PFSK-1 (cell line): ENCODE data around the gene JADE3.

ENCODE experiments used
- FOXP2 ChIP-seq: optimal IDR thresholded peaks from 2 replicates; pipeline ENCODE3; 2011; ENCODE audit warnings: borderline replicate concordance, control low read depth, inconsistent platforms; ENCODE audit not compliant: insufficient read depth; ENCODE audit errors: extremely low read length, extremely low read depth
- POLR2AphosphoS5 ChIP-seq: IDR thresholded peaks from 2 replicates; pipeline ENCODE4 v1.6.1; 2012; ENCODE audit warnings: low read depth, mild to moderate bottlenecking, control low read depth, low read length, moderate library complexity
- REST ChIP-seq, 2 experiments: IDR thresholded peaks; 2 replicates each; pipeline versions ENCODE4 v1.6.1 to v1.8.0; 2011 to 2012; ENCODE audit warnings: low read depth in 2 of 2, low read length in 2 of 2, control low read depth in 1 of 2, inconsistent platforms in 1 of 2, mild to moderate bottlenecking in 1 of 2, moderate library complexity in 1 of 2; ENCODE audit not compliant: insufficient read depth in 1 of 2
- SIN3A ChIP-seq: IDR thresholded peaks from 2 replicates; pipeline ENCODE4 v1.6.1; 2012; ENCODE audit warnings: mild to moderate bottlenecking, low read length, moderate library complexity, borderline replicate concordance; ENCODE audit not compliant: insufficient read depth
- TAF1 ChIP-seq: IDR thresholded peaks from 2 replicates; pipeline ENCODE4 v1.6.1; 2012; ENCODE audit warnings: low read length, control low read depth, borderline replicate concordance; ENCODE audit not compliant: insufficient read depth

The JADE3 gene

GRCh38 chrX:46873746-46874145 is 38.5 kb upstream of the JADE3 start:
- TF ChIP-seq FOXP2, result no peak
- no peak for TF ChIP-seq REST (IDR thresholded peaks at IDR 0.05; ENCODE audit: insufficient read depth in 1 of 2, low read depth in 2 of 2, low read length in 2 of 2)
- no peak for TF ChIP-seq TAF1
- TF ChIP-seq SIN3A, result no peak
- no peak for TF ChIP-seq POLR2AphosphoS5

GRCh38 chrX:46876901-46877300 is 35.3 kb upstream of the JADE3 start:
- TF ChIP-seq TAF1 (no peak), SIN3A (no peak), POLR2AphosphoS5 (no peak)

GRCh38 chrX:46882266-46882665 is 30.0 kb upstream of the JADE3 start:
- TF ChIP-seq FOXP2, result no peak
- TF ChIP-seq SIN3A, result no peak
- TF ChIP-seq POLR2AphosphoS5, result no peak
- TF ChIP-seq REST (IDR thresholded peaks at IDR 0.05; ENCODE audit: insufficient read depth in 1 of 2, low read depth in 2 of 2, low read length in 2 of 2), result no peak
- no peak for TF ChIP-seq TAF1

GRCh38 chrX:46884799-46885198 is 27.4 kb upstream of the JADE3 start:
- no peak for TF ChIP-seq SIN3A
- TF ChIP-seq REST (IDR thresholded peaks at IDR 0.05; ENCODE audit: insufficient read depth in 1 of 2, low read depth in 2 of 2, low read length in 2 of 2), result no peak
- TF ChIP-seq POLR2AphosphoS5, result no peak

GRCh38 chrX:46898207-46898606 is 14.0 kb upstream of the JADE3 start:
- TF ChIP-seq REST (IDR thresholded peaks at IDR 0.05; ENCODE audit: insufficient read depth in 1 of 2, low read depth in 2 of 2, low read length in 2 of 2) (no peak), FOXP2 (no peak), SIN3A (no peak), POLR2AphosphoS5 (no peak), TAF1 (no peak)
